GM21447 (cell line): ENCODE measurements around the gene TMEM72.
"Not testable (repeated sequence)": the region's sequence is repeated elsewhere in the genome, so short reads cannot be mapped to it uniquely, and the experiment has no call there.

ENCODE experiments used
- ATAC-seq: cut with Tn5 transposase; IDR thresholded peaks from one replicate; pipeline ENCODE4 v1.9.1; 2021; ENCODE audit not compliant: unreplicated experiment

Gene TMEM72

GRCh38 chr10:44911081-44911540 is at the start of gene TMEM72:
Gene TMEM72, plus strand, starts transcription at chr10:44911337. Its CDS starts 176 bp downstream, at chr10:44911513.
- no peak for ATAC-seq

DNA sequence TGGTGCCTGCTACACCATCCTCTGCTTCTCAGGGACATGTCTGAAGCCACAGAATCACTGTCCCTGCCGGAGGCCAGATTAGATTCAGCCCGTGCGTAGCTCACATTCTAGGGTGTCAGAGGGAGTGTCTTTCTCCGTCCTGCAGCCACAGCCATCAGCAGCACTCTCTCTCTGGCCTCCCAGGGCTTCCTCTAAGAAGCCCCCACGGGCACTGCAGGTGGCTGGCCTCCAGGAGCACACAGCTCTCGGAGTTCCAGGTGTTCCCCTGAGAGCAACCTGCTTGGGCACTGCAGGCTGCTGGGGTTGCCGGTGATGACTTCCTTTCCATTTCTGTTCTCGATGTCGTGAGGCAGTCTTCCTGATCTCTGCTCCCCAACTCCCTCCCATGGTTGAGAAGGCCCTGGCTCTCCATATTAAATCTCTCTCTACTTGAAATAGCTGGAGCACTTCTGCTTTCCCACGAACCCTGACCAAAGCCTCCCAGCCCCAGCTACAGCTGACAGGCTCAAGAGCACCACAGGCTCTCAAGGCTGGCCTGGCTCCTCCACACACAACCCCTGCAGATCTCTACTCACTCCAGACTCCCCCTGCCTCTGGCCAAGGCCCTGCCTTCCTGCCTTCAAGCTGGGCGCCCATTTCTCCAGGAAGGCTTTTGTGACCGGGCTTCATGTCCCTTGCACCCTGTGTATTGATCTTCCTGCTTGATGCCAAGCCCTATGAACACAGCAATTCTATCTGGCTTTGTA is 49.0 kb upstream of the TMEM72 start:
- no peak for ATAC-seq

- ATAC-seq = no peak
These were observed 48.2 kb upstream of the TMEM72 start for GRCh38 chr10:44862924-44863323.

GRCh38 chr10:44863344-44864047 is 47.6 kb upstream of the TMEM72 start:
- ATAC-seq = no peak

DNA sequence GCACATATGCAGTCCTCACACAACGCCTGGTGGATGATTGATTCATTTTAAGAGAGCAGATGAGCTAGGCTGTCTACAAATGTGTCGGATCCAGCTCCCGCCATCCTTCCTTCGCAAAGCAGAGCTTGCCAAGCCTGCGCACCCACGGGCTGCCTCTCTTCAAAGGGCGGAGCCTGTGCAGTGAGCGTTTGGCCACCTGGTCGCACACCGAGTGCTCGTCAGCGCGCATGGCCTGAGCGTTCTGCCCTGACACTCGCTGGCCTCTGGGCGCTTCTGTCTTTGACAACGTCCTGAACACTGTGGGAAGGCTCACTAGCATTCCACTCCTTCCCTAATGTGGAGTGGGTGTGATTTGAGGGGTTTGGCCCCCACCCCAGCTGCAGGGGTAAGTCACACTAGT is 47.1 kb upstream of the TMEM72 start:
- ATAC-seq = no peak

DNA sequence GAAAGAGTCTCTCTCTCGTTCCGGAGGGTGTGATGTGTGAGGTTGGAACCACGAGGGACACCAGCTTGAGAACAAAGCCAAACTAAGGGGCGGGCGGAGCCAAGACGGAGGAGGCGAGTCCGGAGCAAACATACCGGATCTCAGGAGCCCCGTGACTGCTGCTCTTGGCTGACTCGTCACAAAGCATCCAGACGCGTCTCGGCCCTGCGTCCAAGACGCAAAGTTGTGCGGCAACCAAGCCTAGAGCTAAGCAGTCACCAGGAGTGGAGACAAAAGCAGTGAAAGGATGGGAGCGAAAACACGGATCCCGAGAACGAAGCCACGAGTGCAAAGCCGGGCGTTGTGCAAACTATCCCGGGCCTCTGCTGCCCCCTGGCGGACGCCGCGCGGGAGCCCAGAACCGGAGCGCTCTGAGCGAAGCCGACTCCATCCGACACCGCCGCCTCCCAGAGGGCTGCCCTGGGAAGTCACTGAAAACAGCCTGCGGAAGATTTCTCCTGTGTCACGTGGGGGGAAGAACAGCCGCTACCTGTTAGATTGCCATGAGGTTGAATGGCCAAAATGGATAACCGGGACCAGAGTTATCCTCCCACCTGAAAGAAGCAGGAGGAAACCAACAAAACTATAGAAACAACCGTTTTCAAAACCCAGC is 46.4 kb upstream of the TMEM72 start:
- peak; percentile 88 for ATAC-seq

DNA sequence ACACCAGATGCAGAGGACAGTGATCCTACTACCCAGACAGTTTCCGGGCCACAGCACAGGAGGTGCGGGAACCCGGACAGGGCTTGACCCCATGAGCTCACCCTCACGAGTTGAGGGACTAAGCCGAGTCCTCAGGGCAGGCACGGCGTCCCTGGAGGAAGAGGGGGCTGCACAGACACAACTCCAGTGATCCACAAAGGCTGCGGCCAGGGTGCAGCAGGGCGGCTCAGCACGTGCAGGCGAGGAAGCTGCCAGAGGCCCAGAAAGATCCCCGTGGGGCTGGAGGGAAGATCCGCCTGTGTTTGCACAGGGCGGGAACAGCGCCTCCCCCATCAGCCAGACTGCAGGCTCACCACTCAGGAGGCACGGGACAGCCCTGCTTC is 45.9 kb upstream of the TMEM72 start:
- no peak for ATAC-seq

GRCh38 chr10:44866367-44866766 is 44.8 kb upstream of the TMEM72 start:
- ATAC-seq = not testable (repeated sequence)

DNA sequence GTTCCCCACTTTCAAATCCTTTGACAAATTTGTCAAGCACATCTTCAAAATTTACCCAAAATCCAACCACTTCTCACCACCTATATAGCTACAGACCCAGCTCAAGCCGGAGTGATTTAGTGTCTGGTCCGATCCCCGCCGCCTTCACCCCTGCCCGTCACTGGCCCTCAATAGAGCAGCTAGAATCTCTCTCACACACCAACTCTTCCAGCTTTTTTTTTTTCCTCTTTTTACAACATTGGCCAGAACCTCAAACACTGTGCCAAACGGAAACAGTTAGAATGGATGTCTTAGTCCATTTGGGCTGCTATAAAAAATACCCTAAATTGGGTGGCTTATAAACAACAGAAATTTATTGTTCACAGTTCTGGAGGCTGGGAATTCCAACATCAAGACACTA is 41.1 kb upstream of the TMEM72 start:
- no peak for ATAC-seq

DNA sequence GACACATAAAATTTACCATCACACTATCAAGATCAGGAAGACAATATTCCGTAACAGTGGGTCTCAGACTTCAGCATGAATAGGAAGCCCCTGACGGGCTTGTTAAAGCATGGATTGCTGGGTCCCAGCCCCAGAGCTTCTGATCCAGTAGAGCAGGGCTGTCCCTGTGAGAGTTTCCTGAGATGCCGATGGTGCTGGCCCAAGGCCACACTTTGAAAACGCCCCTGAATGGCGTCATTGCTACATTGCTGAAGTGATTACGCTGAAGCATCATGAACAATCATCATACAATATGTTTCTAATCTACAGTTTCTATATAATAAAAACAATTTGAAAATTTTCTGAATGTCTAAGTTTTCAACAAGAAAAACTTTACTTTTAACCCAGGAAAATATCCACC is 38.0 kb upstream of the TMEM72 start:
- ATAC-seq = no peak

GRCh38 chr10:44874166-44874565 is 37.0 kb upstream of the TMEM72 start:
- ATAC-seq = no peak

DNA sequence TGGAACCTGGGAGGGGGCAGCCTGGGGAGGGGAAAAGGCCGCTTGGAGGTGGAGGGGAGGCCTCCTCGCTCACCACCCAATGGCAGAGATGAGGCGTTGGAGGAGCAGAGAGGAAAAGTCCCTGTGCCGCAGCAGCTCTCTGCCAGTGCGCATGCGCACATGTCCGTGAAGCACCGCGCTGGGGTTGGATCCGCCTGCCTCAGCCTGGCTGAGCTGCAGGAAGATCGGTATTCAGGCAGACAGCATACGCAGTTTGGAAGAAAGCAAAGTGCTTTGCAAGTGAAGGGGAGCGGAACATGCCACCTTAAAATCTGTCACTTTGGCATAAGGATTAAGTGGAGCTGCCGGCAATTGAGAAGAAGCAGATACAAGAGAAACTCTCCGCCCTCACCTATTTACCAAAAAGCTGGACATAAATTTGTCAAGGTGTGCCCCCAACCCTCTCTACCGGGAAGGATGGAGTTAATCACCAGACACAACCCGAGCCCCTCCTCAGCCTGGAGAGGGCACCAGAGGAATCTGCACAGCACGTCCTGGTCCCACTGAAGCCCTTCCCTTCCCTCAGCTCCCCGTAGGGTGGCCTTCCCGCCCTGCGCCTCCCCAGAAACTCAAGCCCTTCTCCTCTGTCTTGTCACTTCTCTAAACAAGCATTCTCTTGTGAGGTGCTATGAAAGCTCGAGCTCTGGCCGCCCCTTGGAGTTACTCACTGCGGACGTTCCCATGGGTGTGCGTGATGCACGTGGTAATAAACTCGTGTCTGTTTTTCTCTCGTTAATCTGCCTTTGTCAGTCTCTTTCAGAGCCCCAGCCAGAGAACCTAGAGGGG is 32.2 kb upstream of the TMEM72 start:
- peak; percentile 66 for ATAC-seq

GRCh38 chr10:44879531-44879899 is 31.6 kb upstream of the TMEM72 start:
- ATAC-seq = no peak

- no peak for ATAC-seq
These were observed 30.9 kb upstream of the TMEM72 start for GRCh38 chr10:44880090-44880715.

- ATAC-seq = no peak
These were observed 29.5 kb upstream of the TMEM72 start for GRCh38 chr10:44881649-44882048.

- no peak for ATAC-seq
These were observed 28.9 kb upstream of the TMEM72 start for GRCh38 chr10:44882166-44882720.

GRCh38 chr10:44883593-44884331 is 27.4 kb upstream of the TMEM72 start:
- ATAC-seq = no peak

GRCh38 chr10:44885710-44886109 is 25.4 kb upstream of the TMEM72 start:
- no peak for ATAC-seq

DNA sequence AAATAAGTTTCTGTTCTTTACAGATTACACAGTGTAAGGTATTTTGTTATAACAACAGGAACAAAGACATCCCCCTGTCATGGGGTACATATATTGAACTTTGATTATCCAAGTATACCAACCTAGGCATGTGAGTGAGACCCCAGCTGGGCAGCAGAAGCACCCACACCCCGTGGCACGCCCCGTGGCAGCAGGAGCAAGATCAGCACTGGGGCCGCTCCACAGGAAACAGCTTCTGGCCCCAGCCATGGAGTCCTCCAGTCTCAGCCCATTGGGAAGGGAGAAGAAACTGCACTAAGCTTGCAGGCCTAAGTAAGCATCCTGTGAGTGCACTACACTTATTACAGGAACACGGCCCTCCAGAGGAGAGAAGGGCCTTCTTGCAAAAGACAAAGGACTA is 24.2 kb upstream of the TMEM72 start:
- ATAC-seq = no peak

DNA sequence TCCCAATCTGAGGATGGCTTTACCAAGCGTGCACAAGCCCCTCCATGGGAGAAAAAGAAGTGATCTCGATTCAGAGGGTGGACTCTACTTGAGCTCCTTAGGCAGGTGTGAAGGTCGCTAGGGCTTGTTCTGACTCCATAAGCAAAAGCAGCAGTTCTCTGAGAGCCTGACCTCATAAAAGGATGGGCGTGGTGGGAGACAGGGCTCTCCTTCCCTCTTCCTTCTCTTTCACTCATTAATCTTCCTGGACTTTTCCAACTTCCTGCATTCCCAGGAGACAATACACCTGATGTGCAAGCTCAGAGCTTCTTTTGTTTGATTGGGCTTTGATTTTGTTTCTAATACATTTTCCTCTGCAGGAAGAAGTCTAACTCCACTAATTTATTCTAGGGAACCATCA is 22.3 kb upstream of the TMEM72 start:
- ATAC-seq = no peak
